HEK293 (cell line): ENCODE data around the gene PNPO.

Source experiments
- BCL11B ChIP-seq: fragments of 450-650 bp; formaldehyde crosslinking; IDR thresholded peaks from 2 replicates; pipeline ENCODE4 v1.5.1; 2016; ENCODE audit warnings: low read depth, missing biosample characterization, missing genetic modification characterization
- EGR2 ChIP-seq: fragments of 450-650 bp; formaldehyde crosslinking; IDR thresholded peaks from 2 replicates; pipeline ENCODE4 v1.5.1; 2016; ENCODE audit warnings: low read depth, missing biosample characterization, missing genetic modification characterization
- FEZF1 ChIP-seq: fragments of 450-650 bp; formaldehyde crosslinking; IDR thresholded peaks from 2 replicates; pipeline ENCODE4 v1.5.1; 2016; ENCODE audit warnings: missing biosample characterization, missing genetic modification characterization
- GLIS1 ChIP-seq: fragments of 450-650 bp; formaldehyde crosslinking; IDR thresholded peaks from 2 replicates; pipeline ENCODE4 v1.5.1; 2016; ENCODE audit warnings: missing biosample characterization, missing genetic modification characterization
- HIC1 ChIP-seq: fragments of 450-650 bp; formaldehyde crosslinking; IDR thresholded peaks from 2 replicates; pipeline ENCODE4 v1.5.1; 2016; ENCODE audit warnings: missing biosample characterization, missing genetic modification characterization
- HOXD13 ChIP-seq: sonication (generic); formaldehyde crosslinking; IDR thresholded peaks from 2 replicates; pipeline ENCODE4 v1.8.0; 2022; ENCODE audit warnings: missing genetic modification reagents, borderline replicate concordance
- KLF9 ChIP-seq: fragments of 450-650 bp; formaldehyde crosslinking; IDR thresholded peaks from 2 replicates; pipeline ENCODE4 v1.5.1; 2016; ENCODE audit warnings: missing biosample characterization, missing genetic modification characterization, low read depth
- OSR2 ChIP-seq: fragments of 450-650 bp; formaldehyde crosslinking; IDR thresholded peaks from 2 replicates; pipeline ENCODE4 v1.5.1; 2016; ENCODE audit warnings: missing biosample characterization, missing genetic modification characterization
- SCRT1 ChIP-seq: fragments of 450-650 bp; formaldehyde crosslinking; IDR thresholded peaks from 2 replicates; pipeline ENCODE4 v1.5.1; 2016; ENCODE audit warnings: missing biosample characterization, missing genetic modification characterization, borderline replicate concordance
- SP3 ChIP-seq: fragments of 450-650 bp; formaldehyde crosslinking; IDR thresholded peaks from 2 replicates; pipeline ENCODE4 v1.5.1; 2016; ENCODE audit warnings: missing biosample characterization, missing genetic modification characterization
- ZNF133 ChIP-seq: fragments of 450-650 bp; formaldehyde crosslinking; IDR thresholded peaks from 2 replicates; pipeline ENCODE4 v1.5.1; 2016; ENCODE audit warnings: missing biosample characterization, missing genetic modification characterization
- ZNF16 ChIP-seq: fragments of 450-650 bp; formaldehyde crosslinking; IDR thresholded peaks from 2 replicates; pipeline ENCODE4 v1.5.1; 2016; ENCODE audit warnings: low read depth, missing biosample characterization, missing genetic modification characterization
- ZNF184 ChIP-seq: fragments of 450-650 bp; IDR thresholded peaks from 2 replicates; pipeline ENCODE4 v1.5.1; 2018; ENCODE audit warnings: missing biosample characterization, mild to moderate bottlenecking, missing genetic modification characterization
- ZNF211 ChIP-seq: fragments of 450-650 bp; formaldehyde crosslinking; IDR thresholded peaks from 2 replicates; pipeline ENCODE4 v1.5.1; 2016; ENCODE audit warnings: low read depth, missing biosample characterization, missing genetic modification characterization
- ZNF223 ChIP-seq: fragments of 450-650 bp; formaldehyde crosslinking; IDR thresholded peaks from 2 replicates; pipeline ENCODE4 v1.5.1; 2016; ENCODE audit warnings: missing biosample characterization, missing genetic modification characterization
- ZNF335 ChIP-seq: fragments of 450-650 bp; formaldehyde crosslinking; conservative IDR thresholded peaks from 2 replicates; pipeline ENCODE4 v1.5.1; 2016; ENCODE audit warnings: missing biosample characterization, missing genetic modification characterization
- ZNF341 ChIP-seq: fragments of 450-650 bp; formaldehyde crosslinking; IDR thresholded peaks from 2 replicates; pipeline ENCODE4; 2016; ENCODE audit warnings: low read depth, missing biosample characterization, missing genetic modification characterization
- ZNF362 ChIP-seq: fragments of 450-650 bp; formaldehyde crosslinking; IDR thresholded peaks from 2 replicates; pipeline ENCODE4 v1.5.1; 2016; ENCODE audit warnings: missing biosample characterization, missing genetic modification characterization
- ZNF394 ChIP-seq: fragments of 450-650 bp; formaldehyde crosslinking; IDR thresholded peaks from 2 replicates; pipeline ENCODE4 v1.5.1; 2016; ENCODE audit warnings: missing biosample characterization, missing genetic modification characterization, mild to moderate bottlenecking, moderate library complexity, borderline replicate concordance
- ZNF426 ChIP-seq: fragments of 450-650 bp; formaldehyde crosslinking; IDR thresholded peaks from 2 replicates; pipeline ENCODE4 v1.5.1; 2017; ENCODE audit warnings: missing biosample characterization, missing genetic modification characterization, mild to moderate bottlenecking, inconsistent platforms, moderate library complexity
- ZNF473 ChIP-seq: fragments of 450-650 bp; formaldehyde crosslinking; IDR thresholded peaks from 2 replicates; pipeline ENCODE4 v1.5.1; 2017; ENCODE audit warnings: missing biosample characterization, missing genetic modification characterization
- ZNF561 ChIP-seq: fragments of 450-650 bp; IDR thresholded peaks from 2 replicates; pipeline ENCODE4 v1.5.1; 2018; ENCODE audit warnings: missing biosample characterization, missing genetic modification characterization, borderline replicate concordance
- ZNF596 ChIP-seq: fragments of 450-650 bp; IDR thresholded peaks from 2 replicates; pipeline ENCODE4 v1.5.0; 2018; ENCODE audit warnings: missing biosample characterization, mild to moderate bottlenecking, missing genetic modification characterization, moderate library complexity
- ZNF600 ChIP-seq: fragments of 450-650 bp; formaldehyde crosslinking; IDR thresholded peaks from 2 replicates; pipeline ENCODE4 v1.5.1; 2016; ENCODE audit warnings: missing biosample characterization, missing genetic modification characterization
- ZNF660 ChIP-seq: fragments of 450-650 bp; IDR thresholded peaks from 2 replicates; pipeline ENCODE4 v1.5.1; 2018; ENCODE audit warnings: missing biosample characterization, mild to moderate bottlenecking, missing genetic modification characterization
- ZNF701 ChIP-seq: fragments of 450-650 bp; formaldehyde crosslinking; IDR thresholded peaks from 2 replicates; pipeline ENCODE4 v1.5.1; 2016; ENCODE audit warnings: missing biosample characterization, missing genetic modification characterization
- ZNF768 ChIP-seq: fragments of 450-650 bp; formaldehyde crosslinking; IDR thresholded peaks from 2 replicates; pipeline ENCODE4 v1.5.1; 2018; ENCODE audit warnings: missing biosample characterization, mild to moderate bottlenecking, missing genetic modification characterization
- ZSCAN18 ChIP-seq: fragments of 450-650 bp; formaldehyde crosslinking; IDR thresholded peaks from 2 replicates; pipeline ENCODE4 v1.5.1; 2016; ENCODE audit warnings: missing biosample characterization, missing genetic modification characterization
- TF ChIP-seq, protein P1 (sequence below): fragments of 450-650 bp; formaldehyde crosslinking; optimal IDR thresholded peaks from 2 replicates; pipeline ENCODE3; 2016; ENCODE audit warnings: missing biosample characterization, mild to moderate bottlenecking, missing genetic modification characterization
- TF ChIP-seq, protein P2 (sequence below): fragments of 450-650 bp; formaldehyde crosslinking; IDR thresholded peaks from 2 replicates; pipeline ENCODE4 v1.5.1; 2016; ENCODE audit warnings: missing biosample characterization, missing genetic modification characterization

Gene PNPO

DNA sequence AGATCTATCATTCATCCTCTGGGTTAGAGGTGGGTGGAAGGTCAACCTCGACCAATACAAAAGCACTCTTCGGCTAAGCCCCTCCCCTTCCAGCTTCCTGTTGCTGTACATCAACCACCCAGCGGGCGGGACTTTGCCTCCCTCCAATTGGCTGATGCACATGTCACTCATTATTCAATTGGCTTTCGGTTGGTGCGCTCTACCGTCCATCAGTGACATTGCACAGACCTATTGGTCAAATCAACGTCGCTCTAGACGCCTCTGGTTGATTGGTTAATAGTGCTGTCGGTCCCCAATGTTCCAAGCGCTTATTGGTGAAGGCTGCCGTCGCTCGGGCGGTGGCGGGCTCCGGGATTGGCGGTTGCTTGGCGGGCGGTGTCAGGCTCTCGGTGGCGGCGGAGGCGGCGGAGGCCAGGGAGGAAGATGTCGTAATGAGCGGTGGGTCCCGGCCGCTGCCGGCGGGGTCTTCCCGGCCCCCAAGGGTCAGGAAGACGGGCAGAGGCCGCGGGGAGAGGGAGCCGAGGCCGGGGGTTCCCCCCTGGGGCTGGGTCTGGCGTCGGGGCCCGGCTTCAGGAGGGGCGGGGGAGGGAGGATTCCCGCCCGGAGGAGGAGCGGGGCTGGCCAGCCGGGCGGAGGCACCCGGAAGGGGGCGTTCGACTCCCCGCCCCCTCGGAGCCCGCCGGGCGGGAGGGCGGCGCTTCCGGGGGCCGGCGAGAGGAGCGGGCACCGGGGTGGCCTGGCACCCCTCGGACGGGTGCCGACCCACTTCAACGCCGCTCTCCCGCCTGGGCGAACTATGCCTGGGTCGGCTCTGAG, 45.3 kb upstream of the PNPO start, which contains the start of gene SP2 (continued):
- TF ChIP-seq ZSCAN18 (tag by site-specific recombination) (no peak), ZNF600 (tag by site-specific recombination) (peak; percentile 52), ZNF335 (tag by site-specific recombination) (peak; percentile 85), ZNF660 (tag by site-specific recombination) (peak; percentile 50; the same call in 1 of the 2 replicates), ZNF561 (tag by site-specific recombination) (no peak), EGR2 (tag by site-specific recombination) (peak; percentile 85), OSR2 (tag by site-specific recombination) (0 out of 2 replicates have a peak, but pooled peaks have one; percentile 13), ZNF341 (tag by site-specific recombination) (no peak; the same call in 1 of the 2 replicates), ZNF211 (no peak), ZNF596 (tag by site-specific recombination) (no peak), ZNF394 (tag by site-specific recombination) (no peak), ZNF133 (tag by site-specific recombination) (no peak), ZNF701 (tag by site-specific recombination) (no peak), ZNF426 (tag by site-specific recombination) (no peak), GLIS1 (tag by site-specific recombination) (peak; percentile 80), ZNF16 (tag by site-specific recombination) (no peak), SP3 (tag by site-specific recombination) (peak; percentile 100), ZNF768 (tag by site-specific recombination) (no peak), HOXD13 (CRISPR knock-in tag) (no peak), ZNF362 (tag by site-specific recombination) (no peak), KLF9 (peak; percentile 75), FEZF1 (tag by site-specific recombination) (no peak), BCL11B (peak; percentile 60; the same call in 1 of the 2 replicates), ZNF184 (no peak), HIC1 (tag by site-specific recombination) (peak; percentile 99; the same call in 1 of the 2 replicates), ZNF223 (tag by site-specific recombination) (no peak), SCRT1 (peak; percentile 98), ZNF473 (no peak)
- TF ChIP-seq, protein P1, sequence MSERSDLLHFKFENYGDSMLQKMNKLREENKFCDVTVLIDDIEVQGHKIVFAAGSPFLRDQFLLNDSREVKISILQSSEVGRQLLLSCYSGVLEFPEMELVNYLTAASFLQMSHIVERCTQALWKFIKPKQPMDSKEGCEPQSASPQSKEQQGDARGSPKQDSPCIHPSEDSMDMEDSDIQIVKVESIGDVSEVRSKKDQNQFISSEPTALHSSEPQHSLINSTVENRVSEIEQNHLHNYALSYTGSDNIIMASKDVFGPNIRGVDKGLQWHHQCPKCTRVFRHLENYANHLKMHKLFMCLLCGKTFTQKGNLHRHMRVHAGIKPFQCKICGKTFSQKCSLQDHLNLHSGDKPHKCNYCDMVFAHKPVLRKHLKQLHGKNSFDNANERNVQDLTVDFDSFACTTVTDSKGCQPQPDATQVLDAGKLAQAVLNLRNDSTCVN (tag by site-specific recombination), result peak; percentile 32
- TF ChIP-seq, protein P2, sequence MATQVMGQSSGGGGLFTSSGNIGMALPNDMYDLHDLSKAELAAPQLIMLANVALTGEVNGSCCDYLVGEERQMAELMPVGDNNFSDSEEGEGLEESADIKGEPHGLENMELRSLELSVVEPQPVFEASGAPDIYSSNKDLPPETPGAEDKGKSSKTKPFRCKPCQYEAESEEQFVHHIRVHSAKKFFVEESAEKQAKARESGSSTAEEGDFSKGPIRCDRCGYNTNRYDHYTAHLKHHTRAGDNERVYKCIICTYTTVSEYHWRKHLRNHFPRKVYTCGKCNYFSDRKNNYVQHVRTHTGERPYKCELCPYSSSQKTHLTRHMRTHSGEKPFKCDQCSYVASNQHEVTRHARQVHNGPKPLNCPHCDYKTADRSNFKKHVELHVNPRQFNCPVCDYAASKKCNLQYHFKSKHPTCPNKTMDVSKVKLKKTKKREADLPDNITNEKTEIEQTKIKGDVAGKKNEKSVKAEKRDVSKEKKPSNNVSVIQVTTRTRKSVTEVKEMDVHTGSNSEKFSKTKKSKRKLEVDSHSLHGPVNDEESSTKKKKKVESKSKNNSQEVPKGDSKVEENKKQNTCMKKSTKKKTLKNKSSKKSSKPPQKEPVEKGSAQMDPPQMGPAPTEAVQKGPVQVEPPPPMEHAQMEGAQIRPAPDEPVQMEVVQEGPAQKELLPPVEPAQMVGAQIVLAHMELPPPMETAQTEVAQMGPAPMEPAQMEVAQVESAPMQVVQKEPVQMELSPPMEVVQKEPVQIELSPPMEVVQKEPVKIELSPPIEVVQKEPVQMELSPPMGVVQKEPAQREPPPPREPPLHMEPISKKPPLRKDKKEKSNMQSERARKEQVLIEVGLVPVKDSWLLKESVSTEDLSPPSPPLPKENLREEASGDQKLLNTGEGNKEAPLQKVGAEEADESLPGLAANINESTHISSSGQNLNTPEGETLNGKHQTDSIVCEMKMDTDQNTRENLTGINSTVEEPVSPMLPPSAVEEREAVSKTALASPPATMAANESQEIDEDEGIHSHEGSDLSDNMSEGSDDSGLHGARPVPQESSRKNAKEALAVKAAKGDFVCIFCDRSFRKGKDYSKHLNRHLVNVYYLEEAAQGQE, result no peak
